K562 (cell line): ENCODE results near the gene CHD6. TPM values are rescaled to one million over a fixed set of nuclear protein-coding genes. Genes with fewer than 3 reads are reported as not detected.

ENCODE experiments used
- ATAC-seq: fragments of 200-7000 bp; cut with Tn5 transposase; 3 replicates; pipeline ENCODE4 v1.9.1; 2020; ENCODE audit warnings: moderate library complexity
- BruUV-seq: library from RNA; stranded (reverse); fragments of 400-500 nt; replicated peaks from 2 replicates; lab custom pipeline; 2021; lab: Mats Ljungman, UMichigan
- CTCF ChIA-PET: fragments of 300-600 bp; formaldehyde crosslinking; extraction: SDS; loops from one replicate; lab custom pipeline; 2021; ENCODE audit warnings: low intra/inter-chr PET ratio; lab: Yijun Ruan, JAX
- POLR2A ChIA-PET: fragments of 300-600, 350-650 bp; sonication (Branson Sonifier 250); formaldehyde crosslinking; extraction: SDS; loops from one replicate; lab custom pipeline; 2021; ENCODE audit warnings: antibody characterized with exemption, inconsistent platforms; lab: Yijun Ruan, JAX
- DNase-seq, 4 experiments: peaks; one replicate each; pipeline versions ENCODE4 v3.0.0 to v3.0.0-alpha.2; 2011 to 2018; ENCODE audit warnings: low spot score in 3 of 4, mixed read lengths in 3 of 4; ENCODE audit errors: extremely low read depth in 1 of 4
- FAIRE-seq: peaks from 2 replicates; lab custom pipeline; 2011; peaks lifted over from hg19 to GRCh38; lab: Jason Lieb, UNC
- H2AFZ ChIP-seq: 2 replicates; pipeline ENCODE4 v1.6.0; 2011; ENCODE audit warnings: low read depth, low read length, control low read depth, inconsistent platforms
- H3K27ac ChIP-seq: fragments of 200-600 bp; 3 replicates; pipeline ENCODE4 v1.8.0; 2011; ENCODE audit warnings: low read depth, mild to moderate bottlenecking, control low read depth, inconsistent platforms, low read length, moderate library complexity, mixed read lengths; ENCODE audit errors: extremely low read depth
- H3K27me3 ChIP-seq, 2 experiments: fragments of 300-600 bp in 1 of 2; 2 replicates in 1 of 2; 3 replicates in 1 of 2; pipeline versions ENCODE4 v1.6.0 to v1.8.0; 2011; ENCODE audit warnings: inconsistent platforms in 2 of 2, low read length in 2 of 2, mild to moderate bottlenecking in 1 of 2, mixed read lengths in 1 of 2, moderate library complexity in 1 of 2; ENCODE audit not compliant: control insufficient read depth in 2 of 2, insufficient read depth in 2 of 2
- H3K36me3 ChIP-seq: fragments of 300-600 bp; 3 replicates; pipeline ENCODE4 v1.8.0; 2011; ENCODE audit warnings: mild to moderate bottlenecking, low read length, inconsistent platforms; ENCODE audit not compliant: control insufficient read depth, insufficient read depth
- H3K4me1 ChIP-seq, 2 experiments: fragments of 200-600 bp in 1 of 2; replicated peaks in 1 of 2; 2 replicates in 1 of 2; 3 replicates in 1 of 2; pipeline versions ENCODE4 v1.5.1 to v1.8.0; 2011; ENCODE audit warnings: inconsistent platforms in 2 of 2, low read length in 2 of 2, mild to moderate bottlenecking in 1 of 2, mixed read lengths in 1 of 2, moderate library complexity in 1 of 2; ENCODE audit not compliant: control insufficient read depth in 2 of 2, insufficient read depth in 2 of 2
- H3K4me2 ChIP-seq: 2 replicates; pipeline ENCODE4 v1.6.1; 2011; ENCODE audit warnings: low read length, control low read depth, inconsistent platforms, mixed read lengths; ENCODE audit not compliant: insufficient read depth
- H3K4me3 ChIP-seq: fragments of 200-600 bp; sonication (generic), shearing (Covaris generic); 2 replicates; pipeline ENCODE4 v1.5.1; 2016; ENCODE audit warnings: control low read depth, inconsistent platforms
- H3K79me2 ChIP-seq: fragments of 200-600 bp; 3 replicates; pipeline ENCODE4 v1.8.0; 2011; ENCODE audit warnings: low read length, inconsistent platforms; ENCODE audit not compliant: control insufficient read depth, insufficient read depth
- H3K9ac ChIP-seq, 2 experiments: 2 replicates each; pipeline versions ENCODE4 v1.6.0 to v1.6.1; 2011; ENCODE audit warnings: low read depth in 2 of 2, low read length in 2 of 2, control low read depth in 1 of 2, inconsistent platforms in 1 of 2, mild to moderate bottlenecking in 1 of 2, mixed read lengths in 1 of 2; ENCODE audit not compliant: insufficient read depth in 1 of 2
- H3K9me1 ChIP-seq: one replicate; pipeline ENCODE4 v1.6.0; 2011; ENCODE audit warnings: inconsistent platforms, mild to moderate bottlenecking, low read length, moderate library complexity; ENCODE audit not compliant: control insufficient read depth, insufficient read depth
- H3K9me3 ChIP-seq: replicated peaks from 2 replicates; pipeline ENCODE4 v1.5.1; 2011; ENCODE audit warnings: low read depth, low read length, inconsistent platforms; ENCODE audit not compliant: control insufficient read depth, insufficient read depth
- H4K20me1 ChIP-seq: replicated peaks from 2 replicates; pipeline ENCODE4 v1.6.1; 2011; ENCODE audit warnings: low read length, inconsistent platforms, mixed read lengths; ENCODE audit not compliant: control insufficient read depth, insufficient read depth
- GATA2 ChIP-seq: sonication (generic); formaldehyde crosslinking; IDR thresholded peaks from 2 replicates; pipeline ENCODE4 v1.4.0; 2020; ENCODE audit warnings: mild to moderate bottlenecking, missing genetic modification reagents
- HCFC1 ChIP-seq: IDR thresholded peaks from 2 replicates; pipeline ENCODE4 v1.6.1; 2012; ENCODE audit warnings: low read depth, low read length, improper control_type of control experiment
- MED1 ChIP-seq: sonication (generic); formaldehyde crosslinking; IDR thresholded peaks from 2 replicates; pipeline ENCODE4 v1.8.1; 2023; ENCODE audit warnings: missing genetic modification reagents, borderline replicate concordance
- RFX1 ChIP-seq: fragments of 450-650 bp; IDR thresholded peaks from 2 replicates; pipeline ENCODE4 v1.6.1; 2016; ENCODE audit warnings: mild to moderate bottlenecking, moderate library complexity
- SP1 ChIP-seq: sonication (generic); formaldehyde crosslinking; IDR thresholded peaks from 2 replicates; pipeline ENCODE4 v1.8.1; 2022; ENCODE audit warnings: mild to moderate bottlenecking, missing genetic modification reagents
- ZBTB8A ChIP-seq: fragments of 450-650 bp; IDR thresholded peaks from 2 replicates; pipeline ENCODE4 v1.6.1; 2018; ENCODE audit warnings: mild to moderate bottlenecking, moderate library complexity; ENCODE audit not compliant: partially characterized antibody
- ZNF695 ChIP-seq: fragments of 450-650 bp; formaldehyde crosslinking; IDR thresholded peaks from 2 replicates; pipeline ENCODE4 v1.4.0; 2020; ENCODE audit warnings: mild to moderate bottlenecking, moderate library complexity
- WGBS: fragments of 100-300 bp; shearing (Covaris generic); methylation state at CpG from one replicate; pipeline ENCODE4 v1.1.6; 2016; ENCODE audit warnings: low coverage, mixed read lengths; ENCODE audit not compliant: insufficient coverage; ENCODE audit errors: missing lambda C conversion rate; 5-methylcytosine and 5-hydroxymethylcytosine counted together
- in situ Hi-C: fragments of 300-500 bp; cut with MboI; formaldehyde crosslinking; loops from 4 replicates; pipeline ENCODE4 v1.15.0; 2018; ENCODE audit warnings: inconsistent platforms, mixed read lengths
- intact Hi-C: fragments of 100-400 bp; cut with micrococcal nuclease; formaldehyde crosslinking; loops from 2 replicates; pipeline ENCODE4 v1.14.2; 2022
- polyA plus RNA-seq, 8 experiments: library from polyadenylated mRNA; depleted of rRNA in 4 of 8; stranded (reverse) in 5 of 8; unstranded in 3 of 8; fragments of >200 nt; fragmentation: Nextera tagmentation in 2 of 8; fragmentation: Illumina TruSeq in 1 of 8; extraction: Ambion mirVana in 2 of 8; extraction: Trizol in 1 of 8; gene quantifications; 2 replicates each; pipeline versions ENCODE4 v1.2.1 to v1.2.3, GENCODE V29; 2011 to 2014; ENCODE audit warnings: inconsistent platforms in 1 of 8, missing spikeins in 1 of 8
- total RNA-seq, 7 experiments: library from RNA; depleted of rRNA in 6 of 7; stranded (reverse); fragments of >200 nt in 6 of 7; fragmentation: Illumina TruSeq in 2 of 7; extraction: Trizol in 2 of 7; gene quantifications; 2 replicates each; pipeline versions ENCODE4 v1.2.1 to v1.2.3, GENCODE V29; 2011 to 2021; ENCODE audit warnings: low replicate concordance in 1 of 7
- TF ChIP-seq, protein P1 (sequence below), 3 experiments: fragments of 200-800 bp in 1 of 3; fragments of 250-450 bp in 1 of 3; fragments of 450-650 bp in 1 of 3; sonication (Bioruptor Pico) in 1 of 3; sonication (Bioruptor generic) in 1 of 3; formaldehyde crosslinking in 1 of 3; IDR thresholded peaks; 2 replicates each; pipeline versions ENCODE4 v1.6.1 to v1.8.0; 2016 to 2022; ENCODE audit warnings: mild to moderate bottlenecking in 2 of 3, missing genetic modification characterization in 2 of 3, missing compliant biosample characterization in 1 of 3, moderate library complexity in 1 of 3
- TF ChIP-seq, protein P2 (sequence below): fragments of 250-450 bp; sonication (Bioruptor Pico); IDR thresholded peaks from 2 replicates; pipeline ENCODE4 v1.4.0; 2020; ENCODE audit warnings: mild to moderate bottlenecking, moderate library complexity

Gene CHD6
- total and polyA plus RNA-seq, 9 of the 15 experiments (the other 6 are each of a cell fraction or from before 2014, with no cell fraction given) = 3.9 to 24.2 (median 12.8) TPM

DNA sequence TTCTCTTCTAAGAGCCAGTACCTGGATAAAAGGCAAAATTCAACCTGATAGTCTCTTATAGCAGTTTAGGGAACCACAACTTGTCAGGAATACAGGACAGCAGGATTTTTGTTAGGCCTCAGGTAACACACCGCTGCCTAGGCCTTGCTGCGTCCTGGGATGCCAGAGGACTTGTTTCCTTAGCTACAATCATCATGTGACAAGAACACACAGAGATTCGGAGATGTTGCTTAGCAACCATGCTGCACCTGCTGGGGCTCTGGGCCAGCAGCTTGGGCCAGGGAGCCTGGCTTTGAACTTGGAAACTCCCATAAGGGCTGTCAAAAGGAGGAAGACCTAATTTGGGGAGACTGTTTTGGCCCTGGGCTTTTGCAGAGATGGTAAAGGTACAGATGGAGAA, 36.1 kb upstream of the CHD6 start:
- 2% methylated on average over 3 of the region's 3 CpGs for whole genome bisulfite sequencing
- Histone ChIP-seq H3K4me2 (no peak overlapping the region), H3K79me2 (no peaks in the 10 kb centered on the region), H3K27ac (no peak overlapping the region), H3K4me3 (no peak overlapping the region), H2AFZ (no peak overlapping the region), H3K9me3 (no peaks in the 10 kb centered on the region), H4K20me1 (no peaks in the 10 kb centered on the region), H3K36me3 (no peaks in the 10 kb centered on the region), H3K27me3 (peaks cover 6 to 8% of the 10 kb centered on the region in 2 experiments; a peak in 3 of 5 replicates), H3K4me1 (peaks cover 0 to 4% of the 10 kb centered on the region in 2 experiments; a peak in 2 of 5 replicates), H3K9ac (no peak overlapping the region), H3K9me1 (no peaks in the 10 kb centered on the region)
- BruUV-seq = no TSS peak
- ChIA-PET POLR2A (interaction anchor here (1.7 kb wide), 1 partner anchor 12 kb away, joined by 6 read pairs; no protein-coding TSS in a partner anchor), CTCF (no interaction called here)
- DNase-seq (no peak), ATAC-seq (no peak), FAIRE-seq (no peak)
- intact Hi-C loops (no loop called here), in situ Hi-C loops (no loop called here)
- TF ChIP-seq GATA2 (CRISPR knock-in tag) = no peak
- TF ChIP-seq ZBTB8A = no peak
- TF ChIP-seq RFX1 = peak; percentile 70

GRCh38 chr20:41650231-41650948, 32.2 kb upstream of the CHD6 start:
- Histone ChIP-seq H2AFZ (no peak overlapping the region), H3K4me3 (no peak overlapping the region), H3K27me3 (peaks cover 6 to 8% of the 10 kb centered on the region in 2 experiments; a peak in 3 of 5 replicates), H3K4me2 (no peak overlapping the region), H3K36me3 (no peaks in the 10 kb centered on the region), H3K27ac (no peak overlapping the region), H3K79me2 (no peaks in the 10 kb centered on the region), H4K20me1 (no peaks in the 10 kb centered on the region), H3K9ac (no peak overlapping the region), H3K9me1 (no peaks in the 10 kb centered on the region), H3K9me3 (no peaks in the 10 kb centered on the region), H3K4me1 (no peaks in the 10 kb centered on the region; a peak in 1 of 5 replicates)
- in situ Hi-C loops (no loop called here), intact Hi-C loops (no loop called here)
- 0% methylated on average over 1 of the region's 1 CpG for WGBS
- FAIRE-seq (no peak), ATAC-seq (no peak), DNase-seq (no peak)
- POLR2A ChIA-PET = interaction anchor here (1.0 to 1.1 kb wide), 2 partner anchors 9 to 15 kb away, joined by 3 to 4 read pairs; no protein-coding TSS in a partner anchor
- BruUV-seq = no TSS peak
- CTCF ChIA-PET = no interaction called here
- TF ChIP-seq, protein P1, sequence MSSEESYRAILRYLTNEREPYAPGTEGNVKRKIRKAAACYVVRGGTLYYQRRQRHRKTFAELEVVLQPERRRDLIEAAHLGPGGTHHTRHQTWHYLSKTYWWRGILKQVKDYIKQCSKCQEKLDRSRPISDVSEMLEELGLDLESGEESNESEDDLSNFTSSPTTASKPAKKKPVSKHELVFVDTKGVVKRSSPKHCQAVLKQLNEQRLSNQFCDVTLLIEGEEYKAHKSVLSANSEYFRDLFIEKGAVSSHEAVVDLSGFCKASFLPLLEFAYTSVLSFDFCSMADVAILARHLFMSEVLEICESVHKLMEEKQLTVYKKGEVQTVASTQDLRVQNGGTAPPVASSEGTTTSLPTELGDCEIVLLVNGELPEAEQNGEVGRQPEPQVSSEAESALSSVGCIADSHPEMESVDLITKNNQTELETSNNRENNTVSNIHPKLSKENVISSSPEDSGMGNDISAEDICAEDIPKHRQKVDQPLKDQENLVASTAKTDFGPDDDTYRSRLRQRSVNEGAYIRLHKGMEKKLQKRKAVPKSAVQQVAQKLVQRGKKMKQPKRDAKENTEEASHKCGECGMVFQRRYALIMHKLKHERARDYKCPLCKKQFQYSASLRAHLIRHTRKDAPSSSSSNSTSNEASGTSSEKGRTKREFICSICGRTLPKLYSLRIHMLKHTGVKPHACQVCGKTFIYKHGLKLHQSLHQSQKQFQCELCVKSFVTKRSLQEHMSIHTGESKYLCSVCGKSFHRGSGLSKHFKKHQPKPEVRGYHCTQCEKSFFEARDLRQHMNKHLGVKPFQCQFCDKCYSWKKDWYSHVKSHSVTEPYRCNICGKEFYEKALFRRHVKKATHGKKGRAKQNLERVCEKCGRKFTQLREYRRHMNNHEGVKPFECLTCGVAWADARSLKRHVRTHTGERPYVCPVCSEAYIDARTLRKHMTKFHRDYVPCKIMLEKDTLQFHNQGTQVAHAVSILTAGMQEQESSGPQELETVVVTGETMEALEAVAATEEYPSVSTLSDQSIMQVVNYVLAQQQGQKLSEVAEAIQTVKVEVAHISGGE (CRISPR knock-in tag; IDR thresholded peaks at IDR 0.05) = no peak
- TF ChIP-seq ZNF695 (CRISPR knock-in tag) (no peak), MED1 (no peak), SP1 (CRISPR knock-in tag) (no peak), HCFC1 (no peak)
- TF ChIP-seq, protein P2, sequence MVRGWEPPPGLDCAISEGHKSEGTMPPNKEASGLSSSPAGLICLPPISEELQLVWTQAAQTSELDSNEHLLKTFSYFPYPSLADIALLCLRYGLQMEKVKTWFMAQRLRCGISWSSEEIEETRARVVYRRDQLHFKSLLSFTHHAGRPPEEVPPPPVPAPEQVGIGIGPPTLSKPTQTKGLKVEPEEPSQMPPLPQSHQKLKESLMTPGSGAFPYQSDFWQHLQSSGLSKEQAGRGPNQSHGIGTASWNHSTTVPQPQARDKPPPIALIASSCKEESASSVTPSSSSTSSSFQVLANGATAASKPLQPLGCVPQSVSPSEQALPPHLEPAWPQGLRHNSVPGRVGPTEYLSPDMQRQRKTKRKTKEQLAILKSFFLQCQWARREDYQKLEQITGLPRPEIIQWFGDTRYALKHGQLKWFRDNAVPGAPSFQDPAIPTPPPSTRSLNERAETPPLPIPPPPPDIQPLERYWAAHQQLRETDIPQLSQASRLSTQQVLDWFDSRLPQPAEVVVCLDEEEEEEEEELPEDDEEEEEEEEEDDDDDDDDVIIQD = no peak
